Right lobe of liver (tissue), 6 donors: ENCODE measurements around the gene WDR90. TPM values are rescaled to one million over a fixed set of nuclear protein-coding genes. Genes with fewer than 3 reads are reported as not detected.

Experiments
- ATAC-seq, 4 donors: fragments of 200-7000 bp; cut with Tn5 transposase; one replicate each; pipeline ENCODE4 v1.9.1; 2020; ENCODE audit warnings: mild to moderate bottlenecking in 4 of 4, moderate library complexity in 4 of 4
- DNase-seq, 3 donors: peaks; one replicate each; pipeline ENCODE4 v3.0.0-alpha.2; 2020
- H3K27ac ChIP-seq, 3 donors: fragments of 200-600 bp; one replicate each; pipeline ENCODE4 v1.8.0; 2022
- H3K27me3 ChIP-seq, 2 donors: fragments of 200-600 bp; one replicate each; pipeline ENCODE4 v1.8.0; 2022
- H3K36me3 ChIP-seq, 4 donors: fragments of 200-600 bp; sonication (generic) in 1 of 4; one replicate each; pipeline versions ENCODE4 v1.5.1 to v1.8.0; 2017 to 2022; ENCODE audit warnings: control low read depth in 1 of 4
- H3K4me1 ChIP-seq, 4 donors: fragments of 200-600 bp; sonication (generic) in 1 of 4; one replicate each; pipeline versions ENCODE4 v1.5.1 to v1.8.0; 2017 to 2022; ENCODE audit warnings: control low read depth in 1 of 4
- H3K4me3 ChIP-seq, 3 donors: fragments of 200-600 bp; one replicate each; pipeline ENCODE4 v1.8.0; 2022
- H3K9me3 ChIP-seq, 4 donors: fragments of 200-600 bp; sonication (generic) in 1 of 4; one replicate each; pipeline versions ENCODE4 v1.5.1 to v1.8.0; 2017 to 2022; ENCODE audit warnings: control low read depth in 1 of 4
- POLR2A ChIP-seq: fragments of 450-650 bp; IDR thresholded peaks from one replicate; pipeline ENCODE4 v1.6.1; 2017; ENCODE audit warnings: antibody characterized with exemption, mild to moderate bottlenecking
- WGBS: methylation state at CpG from one replicate; pipeline ENCODE4 v1.1.6; 2018; ENCODE audit warnings: low coverage, low lambda C conversion rate; ENCODE audit not compliant: insufficient coverage; ENCODE audit errors: missing lambda C conversion rate; 5-methylcytosine and 5-hydroxymethylcytosine counted together
- intact Hi-C, 2 donors: fragments of 100-400 bp; cut with DNase I; formaldehyde crosslinking; loops; one replicate each; pipeline versions ENCODE4 v1.11.2 to v1.14.1; 2022
- total RNA-seq, 6 experiments: library from RNA; depleted of rRNA in 2 of 6; stranded (reverse); fragments of >200 nt in 2 of 6; fragmentation: NEBNext Ultra II Directional in 3 of 6; extraction: Animal tissue kit (Norgen Biotek cat#: 25700) in 3 of 6; gene quantifications; one replicate each; pipeline versions ENCODE4 v1.1.0 to v1.2.4, GENCODE V29; 2016 to 2023
- TF ChIP-seq, protein P1 (sequence below), 4 donors: fragments of 200-600 bp in 3 of 4; fragments of 450-650 bp in 1 of 4; IDR thresholded peaks; one replicate each; pipeline versions ENCODE4 v1.5.1 to v1.8.0; 2016 to 2022; ENCODE audit warnings: antibody characterized with exemption in 4 of 4, mild to moderate bottlenecking in 2 of 4
- donor health status: DM: no; HTN: yes; CAD: no.
- donor health status: DM: no; HTN: no; CAD: no.
- donor health status: DM: no; HTN: no; CAD: no.
- donor health status: DM: no; HTN: yes; CAD: no.
- donor health status: DM: no; HTN: yes; CAD: no.

The WDR90 gene
- total RNA-seq, 6 experiments from 2014 or later, result 7.2 to 18.1 (median 11.8) TPM

DNA sequence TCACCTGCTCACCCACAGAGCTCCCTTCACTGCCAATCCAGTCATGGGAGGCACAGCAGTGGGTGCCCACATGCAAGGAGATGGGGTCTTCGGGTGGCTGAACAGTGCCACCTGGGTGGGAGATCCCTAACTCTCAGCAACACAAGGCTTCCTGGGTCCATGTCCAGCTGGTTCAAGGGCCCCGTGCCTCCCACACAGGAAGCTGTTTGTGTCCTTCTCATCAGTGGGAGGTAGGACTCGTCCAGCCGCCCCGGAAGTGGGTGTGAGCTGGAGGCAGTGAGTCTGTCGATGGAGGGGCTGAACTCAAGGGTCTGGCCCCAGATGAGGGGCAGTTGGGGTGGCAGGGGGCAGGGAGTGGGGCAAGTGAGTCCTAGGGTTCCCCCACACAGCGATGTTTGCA lies 54.9 kb downstream of the WDR90 start:
- 45% methylated on average over 6 of the region's 7 CpGs for WGBS
- Histone ChIP-seq H3K4me3 (no peak overlapping the region), H3K27ac (no peak overlapping the region), H3K27me3 (peaks cover 8 to 19% of the 10 kb centered on the region in 2 donors), H3K9me3 (no peaks in the 10 kb centered on the region), H3K36me3 (no peaks in the 10 kb centered on the region), H3K4me1 (no peaks in the 10 kb centered on the region)
- TF ChIP-seq POLR2A, result no peak
- TF ChIP-seq, protein P1, sequence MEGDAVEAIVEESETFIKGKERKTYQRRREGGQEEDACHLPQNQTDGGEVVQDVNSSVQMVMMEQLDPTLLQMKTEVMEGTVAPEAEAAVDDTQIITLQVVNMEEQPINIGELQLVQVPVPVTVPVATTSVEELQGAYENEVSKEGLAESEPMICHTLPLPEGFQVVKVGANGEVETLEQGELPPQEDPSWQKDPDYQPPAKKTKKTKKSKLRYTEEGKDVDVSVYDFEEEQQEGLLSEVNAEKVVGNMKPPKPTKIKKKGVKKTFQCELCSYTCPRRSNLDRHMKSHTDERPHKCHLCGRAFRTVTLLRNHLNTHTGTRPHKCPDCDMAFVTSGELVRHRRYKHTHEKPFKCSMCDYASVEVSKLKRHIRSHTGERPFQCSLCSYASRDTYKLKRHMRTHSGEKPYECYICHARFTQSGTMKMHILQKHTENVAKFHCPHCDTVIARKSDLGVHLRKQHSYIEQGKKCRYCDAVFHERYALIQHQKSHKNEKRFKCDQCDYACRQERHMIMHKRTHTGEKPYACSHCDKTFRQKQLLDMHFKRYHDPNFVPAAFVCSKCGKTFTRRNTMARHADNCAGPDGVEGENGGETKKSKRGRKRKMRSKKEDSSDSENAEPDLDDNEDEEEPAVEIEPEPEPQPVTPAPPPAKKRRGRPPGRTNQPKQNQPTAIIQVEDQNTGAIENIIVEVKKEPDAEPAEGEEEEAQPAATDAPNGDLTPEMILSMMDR (IDR thresholded peaks at IDR 0.05), result no peak
- no peak for ATAC-seq
- intact Hi-C loops, result no loop called here
- DNase-seq, result no peak

DNA sequence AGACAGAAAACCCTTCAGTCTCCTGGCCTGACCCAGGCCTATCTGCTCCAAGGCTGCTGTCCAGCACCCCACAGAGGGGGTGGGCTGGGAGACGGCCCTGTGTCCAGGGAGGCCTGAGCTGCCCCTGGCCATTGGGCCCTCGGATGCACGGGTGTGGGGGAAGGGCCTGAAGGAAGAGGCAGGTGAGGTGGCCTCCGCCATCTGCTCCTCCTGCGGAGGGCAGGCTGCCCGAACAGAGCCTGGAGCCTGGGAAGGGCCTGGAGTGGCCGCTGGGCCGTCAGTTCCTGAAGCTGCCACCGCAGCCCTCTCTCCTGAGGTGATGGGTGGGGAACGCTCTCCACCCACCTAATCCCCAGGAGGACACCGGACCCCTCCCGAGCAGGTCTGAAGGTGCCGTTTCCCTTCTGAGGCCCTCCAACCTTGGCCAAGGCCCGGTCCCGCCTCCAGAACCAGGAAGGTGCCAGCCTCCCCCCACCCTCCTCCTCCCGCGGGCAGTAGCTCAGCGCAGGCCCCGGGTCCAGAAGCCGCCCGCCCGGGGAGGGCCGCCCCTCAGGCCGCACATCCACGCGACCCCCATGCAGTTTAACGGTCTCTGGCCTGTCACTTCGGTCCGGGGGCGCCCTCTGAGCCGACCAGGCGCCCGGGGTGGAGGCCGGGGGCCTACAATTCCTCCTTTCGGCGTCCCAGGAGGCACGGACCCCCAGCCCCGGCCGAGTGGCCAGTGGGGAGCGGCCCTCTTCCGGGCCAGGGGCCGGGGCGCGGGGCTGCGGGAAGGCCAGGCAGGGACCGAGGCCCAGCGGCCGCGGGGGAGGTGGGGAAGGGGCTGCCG lies 55.6 kb downstream of the WDR90 start:
- no peaks in the 10 kb centered on the region for H3K4me1 ChIP-seq
- peaks cover 8 to 13% of the 10 kb centered on the region in 2 donors for H3K27me3 ChIP-seq
- no peaks in the 10 kb centered on the region for H3K9me3 ChIP-seq
- H3K27ac ChIP-seq, result no peak overlapping the region
- H3K4me3 ChIP-seq, result no peak overlapping the region
- H3K36me3 ChIP-seq, result no peaks in the 10 kb centered on the region
- ATAC-seq (no peak), DNase-seq (no peak)
- TF ChIP-seq, protein P1 (IDR thresholded peaks at IDR 0.05), result no peak
- TF ChIP-seq POLR2A, result no peak
- 18% methylated on average over 10 of the region's 50 CpGs for WGBS
- intact Hi-C loops, result loop anchor here in 1 of 2 donors (5.0 kb wide), 1 partner anchor 78 kb away; no protein-coding TSS in a partner anchor

DNA sequence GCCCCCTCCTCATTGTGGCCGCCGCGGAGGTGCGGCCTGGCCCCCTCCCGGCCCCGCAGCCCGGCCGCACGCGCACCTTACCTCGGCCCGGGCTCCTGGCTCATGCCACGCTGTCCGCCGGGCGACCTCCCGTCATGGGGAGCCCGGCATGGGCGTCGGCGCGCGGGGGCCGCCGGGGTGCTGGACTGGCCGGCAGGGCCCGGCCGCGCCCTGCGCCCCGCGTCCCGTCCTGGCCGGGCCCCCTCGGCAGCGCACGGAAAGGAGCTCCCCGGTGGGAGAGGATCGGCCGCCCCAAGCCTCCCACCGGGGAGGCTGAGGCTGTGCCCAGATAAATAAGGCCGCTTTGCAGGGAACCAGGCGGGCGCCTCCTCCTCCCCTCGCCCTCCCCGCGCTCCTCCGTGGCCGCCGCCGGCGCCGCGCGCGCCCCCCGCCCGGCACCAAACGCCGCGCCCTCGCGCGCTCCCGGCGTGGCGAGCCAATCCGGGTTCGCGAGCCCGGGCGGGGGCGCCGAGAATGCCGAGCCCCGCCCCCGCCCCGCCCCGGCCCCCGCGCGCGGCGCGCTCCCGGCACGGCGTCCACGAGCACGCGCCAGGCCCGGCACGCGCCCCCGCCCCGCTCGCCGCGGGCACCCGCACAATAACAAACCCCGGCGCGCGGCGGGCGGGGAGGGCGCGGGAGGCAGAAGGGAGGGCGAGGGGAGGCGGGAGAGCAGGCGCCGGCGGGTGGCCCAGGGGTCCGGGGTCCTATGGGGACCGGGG lies 56.4 kb downstream of the WDR90 start, which contains the start of gene FBXL16:
TSS of gene FBXL16 (minus strand) at position 371 of the 758 bp plus-strand sequence. CDS start 8,396 bp downstream, outside the sequence.
- intact Hi-C loops, result loop anchor here in 1 of 2 donors (5.0 kb wide), 1 partner anchor 77 kb away; no protein-coding TSS in a partner anchor
- WGBS, result no CpG with 5 or more reads among the region's 115 CpGs
- Histone ChIP-seq H3K4me3 (no peak within 1 kb of the TSS), H3K4me1 (no peaks in the 10 kb centered on the region), H3K36me3 (no peaks in the 10 kb centered on the region), H3K27me3 (peaks cover 5 to 8% of the 10 kb centered on the region in 2 donors), H3K27ac (no peak within 1 kb of the TSS), H3K9me3 (no peaks in the 10 kb centered on the region)
- ATAC-seq (no peak), DNase-seq (no peak)
- no peak for TF ChIP-seq POLR2A
- TF ChIP-seq, protein P1 (IDR thresholded peaks at IDR 0.05), result no peak

DNA sequence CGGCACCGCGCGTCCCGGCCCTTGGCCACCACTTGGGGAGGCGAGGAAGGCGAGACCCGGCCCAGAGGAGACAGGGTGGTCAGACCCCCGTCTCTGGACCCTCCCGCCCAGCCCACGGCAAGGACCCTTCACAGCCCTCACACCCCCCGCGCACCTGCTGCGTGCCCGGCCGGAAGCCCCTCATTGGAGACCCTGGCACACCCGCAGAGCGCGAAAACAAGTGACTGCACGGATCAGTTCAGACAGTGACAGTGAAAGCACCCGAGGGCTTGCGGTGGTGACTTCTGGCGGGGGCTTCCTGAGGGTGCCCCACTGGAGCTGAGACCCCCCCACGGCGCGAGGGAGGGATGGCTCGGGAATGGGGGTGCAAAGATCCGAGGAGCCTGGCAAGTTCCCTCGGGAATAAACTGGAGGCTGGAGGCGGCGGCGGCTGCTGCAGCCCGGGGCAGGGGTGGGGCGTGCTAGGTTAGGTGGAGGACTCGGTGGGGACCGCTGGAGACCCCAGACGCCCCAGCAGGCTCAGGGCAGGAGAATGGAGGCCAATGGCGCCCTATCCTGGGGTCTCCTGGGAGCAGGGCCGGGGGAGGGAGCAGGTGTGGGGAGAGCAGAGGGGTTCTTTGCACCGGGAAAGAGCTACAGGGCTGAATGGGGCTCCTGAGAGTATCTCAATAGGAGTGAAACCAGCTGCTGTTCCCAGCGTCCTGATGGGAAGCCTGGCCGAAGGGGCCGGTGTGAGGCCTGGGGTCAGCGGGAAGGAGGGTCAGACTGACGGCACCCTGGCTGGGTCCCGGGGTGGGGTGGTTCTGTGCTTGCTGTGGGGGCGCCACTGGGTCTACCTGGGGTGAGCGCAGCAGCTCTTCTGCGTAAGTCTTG lies 57.3 kb downstream of the WDR90 start:
- TF ChIP-seq, protein P1 (IDR thresholded peaks at IDR 0.05), result no peak
- TF ChIP-seq POLR2A, result no peak
- Histone ChIP-seq H3K9me3 (no peaks in the 10 kb centered on the region), H3K27me3 (peaks cover 0 to 3% of the 10 kb centered on the region in 2 donors), H3K27ac (no peak overlapping the region), H3K4me3 (no peak overlapping the region), H3K4me1 (no peaks in the 10 kb centered on the region), H3K36me3 (no peaks in the 10 kb centered on the region)
- DNase-seq (no peak), ATAC-seq (no peak)
- intact Hi-C loops, result loop anchor here in 1 of 2 donors (5.0 kb wide), 1 partner anchor 76 kb away; no protein-coding TSS in a partner anchor
- WGBS, result 5% methylated on average over 22 of the region's 49 CpGs
